K562 (cell line): Measurements from ENCODE around the gene CGN. TPM values are rescaled to one million over a fixed set of nuclear protein-coding genes. Genes with fewer than 3 reads are reported as not detected.

ENCODE experiments used
- ATAC-seq: fragments of 200-7000 bp; cut with Tn5 transposase; 3 replicates; pipeline ENCODE4 v1.9.1; 2020; ENCODE audit warnings: moderate library complexity
- BruUV-seq: library from RNA; stranded (reverse); fragments of 400-500 nt; replicated peaks from 2 replicates; lab custom pipeline; 2021; lab: Mats Ljungman, UMichigan
- CTCF ChIA-PET: fragments of 300-600 bp; formaldehyde crosslinking; extraction: SDS; loops from one replicate; lab custom pipeline; 2021; ENCODE audit warnings: low intra/inter-chr PET ratio; lab: Yijun Ruan, JAX
- POLR2A ChIA-PET: fragments of 300-600, 350-650 bp; sonication (Branson Sonifier 250); formaldehyde crosslinking; extraction: SDS; loops from one replicate; lab custom pipeline; 2021; ENCODE audit warnings: antibody characterized with exemption, inconsistent platforms; lab: Yijun Ruan, JAX
- DNase-seq, 4 experiments: peaks; one replicate each; pipeline versions ENCODE4 v3.0.0 to v3.0.0-alpha.2; 2011 to 2018; ENCODE audit warnings: low spot score in 3 of 4, mixed read lengths in 3 of 4; ENCODE audit errors: extremely low read depth in 1 of 4
- FAIRE-seq: peaks from 2 replicates; lab custom pipeline; 2011; peaks lifted over from hg19 to GRCh38; lab: Jason Lieb, UNC
- H2AFZ ChIP-seq: 2 replicates; pipeline ENCODE4 v1.6.0; 2011; ENCODE audit warnings: low read depth, low read length, control low read depth, inconsistent platforms
- H3K27ac ChIP-seq: fragments of 200-600 bp; 3 replicates; pipeline ENCODE4 v1.8.0; 2011; ENCODE audit warnings: low read depth, mild to moderate bottlenecking, control low read depth, inconsistent platforms, low read length, moderate library complexity, mixed read lengths; ENCODE audit errors: extremely low read depth
- H3K27me3 ChIP-seq, 2 experiments: fragments of 300-600 bp in 1 of 2; 2 replicates in 1 of 2; 3 replicates in 1 of 2; pipeline versions ENCODE4 v1.6.0 to v1.8.0; 2011; ENCODE audit warnings: inconsistent platforms in 2 of 2, low read length in 2 of 2, mild to moderate bottlenecking in 1 of 2, mixed read lengths in 1 of 2, moderate library complexity in 1 of 2; ENCODE audit not compliant: control insufficient read depth in 2 of 2, insufficient read depth in 2 of 2
- H3K36me3 ChIP-seq: fragments of 300-600 bp; 3 replicates; pipeline ENCODE4 v1.8.0; 2011; ENCODE audit warnings: mild to moderate bottlenecking, low read length, inconsistent platforms; ENCODE audit not compliant: control insufficient read depth, insufficient read depth
- H3K4me1 ChIP-seq, 2 experiments: fragments of 200-600 bp in 1 of 2; replicated peaks in 1 of 2; 2 replicates in 1 of 2; 3 replicates in 1 of 2; pipeline versions ENCODE4 v1.5.1 to v1.8.0; 2011; ENCODE audit warnings: inconsistent platforms in 2 of 2, low read length in 2 of 2, mild to moderate bottlenecking in 1 of 2, mixed read lengths in 1 of 2, moderate library complexity in 1 of 2; ENCODE audit not compliant: control insufficient read depth in 2 of 2, insufficient read depth in 2 of 2
- H3K4me2 ChIP-seq: 2 replicates; pipeline ENCODE4 v1.6.1; 2011; ENCODE audit warnings: low read length, control low read depth, inconsistent platforms, mixed read lengths; ENCODE audit not compliant: insufficient read depth
- H3K4me3 ChIP-seq: fragments of 200-600 bp; sonication (generic), shearing (Covaris generic); 2 replicates; pipeline ENCODE4 v1.5.1; 2016; ENCODE audit warnings: control low read depth, inconsistent platforms
- H3K79me2 ChIP-seq: fragments of 200-600 bp; 3 replicates; pipeline ENCODE4 v1.8.0; 2011; ENCODE audit warnings: low read length, inconsistent platforms; ENCODE audit not compliant: control insufficient read depth, insufficient read depth
- H3K9ac ChIP-seq, 2 experiments: 2 replicates each; pipeline versions ENCODE4 v1.6.0 to v1.6.1; 2011; ENCODE audit warnings: low read depth in 2 of 2, low read length in 2 of 2, control low read depth in 1 of 2, inconsistent platforms in 1 of 2, mild to moderate bottlenecking in 1 of 2, mixed read lengths in 1 of 2; ENCODE audit not compliant: insufficient read depth in 1 of 2
- H3K9me1 ChIP-seq: one replicate; pipeline ENCODE4 v1.6.0; 2011; ENCODE audit warnings: inconsistent platforms, mild to moderate bottlenecking, low read length, moderate library complexity; ENCODE audit not compliant: control insufficient read depth, insufficient read depth
- H3K9me3 ChIP-seq: replicated peaks from 2 replicates; pipeline ENCODE4 v1.5.1; 2011; ENCODE audit warnings: low read depth, low read length, inconsistent platforms; ENCODE audit not compliant: control insufficient read depth, insufficient read depth
- H4K20me1 ChIP-seq: replicated peaks from 2 replicates; pipeline ENCODE4 v1.6.1; 2011; ENCODE audit warnings: low read length, inconsistent platforms, mixed read lengths; ENCODE audit not compliant: control insufficient read depth, insufficient read depth
- CHD1 ChIP-seq: fragments of 200-600 bp; sonication (generic); IDR thresholded peaks from one replicate; pipeline ENCODE4 v1.6.1; 2012; ENCODE audit warnings: mild to moderate bottlenecking, moderate library complexity, low read length, inconsistent platforms
- DMBX1 ChIP-seq: fragments of 250-450 bp; sonication (Bioruptor Pico); IDR thresholded peaks from 2 replicates; pipeline ENCODE4 v1.8.0; 2022; ENCODE audit warnings: inconsistent platforms, mild to moderate bottlenecking, moderate library complexity, borderline replicate concordance
- FOXJ2 ChIP-seq: fragments of 200-800 bp; sonication (Bioruptor generic); IDR thresholded peaks from 2 replicates; pipeline ENCODE4 v1.6.1; 2016; ENCODE audit warnings: missing genetic modification characterization, missing compliant biosample characterization
- FOXK1 ChIP-seq: sonication (generic); formaldehyde crosslinking; IDR thresholded peaks from 2 replicates; pipeline ENCODE4 v1.8.0; 2022; ENCODE audit warnings: missing genetic modification reagents, mild to moderate bottlenecking, borderline replicate concordance
- GTF2E2 ChIP-seq: fragments of 200-800 bp; sonication (Bioruptor generic); IDR thresholded peaks from 2 replicates; pipeline ENCODE4 v1.6.1; 2016; ENCODE audit warnings: missing genetic modification characterization, missing compliant biosample characterization
- ILF3 ChIP-seq: fragments of 450-650 bp; IDR thresholded peaks from 2 replicates; pipeline ENCODE4 v1.6.1; 2018; ENCODE audit warnings: antibody characterized with exemption, mild to moderate bottlenecking, moderate library complexity, borderline replicate concordance
- MCM5 ChIP-seq: fragments of 450-650 bp; IDR thresholded peaks from 2 replicates; pipeline ENCODE4 v1.6.1; 2016; ENCODE audit warnings: low read depth
- NCOA2 ChIP-seq, 2 experiments: fragments of 450-650 bp; IDR thresholded peaks; 2 replicates each; pipeline ENCODE4 v1.6.1; 2018; ENCODE audit warnings: mild to moderate bottlenecking in 2 of 2, moderate library complexity in 1 of 2; ENCODE audit not compliant: partially characterized antibody in 2 of 2
- RBM22 ChIP-seq: fragments of 200-400 bp; formaldehyde crosslinking; IDR thresholded peaks from 2 replicates; pipeline ENCODE4 v1.6.1; 2018; ENCODE audit warnings: low read length, low read depth; ENCODE audit not compliant: poor library complexity, severe bottlenecking
- SIX5 ChIP-seq, 2 experiments: IDR thresholded peaks; 2 replicates each; pipeline ENCODE4 v1.6.1; 2011; ENCODE audit warnings: low read length in 2 of 2, borderline replicate concordance in 1 of 2, low read depth in 1 of 2, mild to moderate bottlenecking in 1 of 2, moderate library complexity in 1 of 2; ENCODE audit not compliant: insufficient read depth in 1 of 2
- SP1 ChIP-seq: sonication (generic); formaldehyde crosslinking; IDR thresholded peaks from 2 replicates; pipeline ENCODE4 v1.8.1; 2022; ENCODE audit warnings: mild to moderate bottlenecking, missing genetic modification reagents
- ZBTB2 ChIP-seq: fragments of 450-650 bp; IDR thresholded peaks from 2 replicates; pipeline ENCODE4 v1.6.1; 2016; ENCODE audit warnings: antibody characterized with exemption
- ZNF121 ChIP-seq: sonication (generic); formaldehyde crosslinking; conservative IDR thresholded peaks from 2 replicates; pipeline ENCODE4 v1.8.0; 2022; ENCODE audit warnings: missing genetic modification reagents
- ZNF184 ChIP-seq: sonication (generic); formaldehyde crosslinking; IDR thresholded peaks from 2 replicates; pipeline ENCODE4 v1.5.0; 2020; ENCODE audit warnings: missing genetic modification reagents
- ZNF212 ChIP-seq: fragments of 450-650 bp; formaldehyde crosslinking; IDR thresholded peaks from 2 replicates; pipeline ENCODE4 v1.4.0; 2020; ENCODE audit warnings: mild to moderate bottlenecking
- ZNF695 ChIP-seq: fragments of 450-650 bp; formaldehyde crosslinking; IDR thresholded peaks from 2 replicates; pipeline ENCODE4 v1.4.0; 2020; ENCODE audit warnings: mild to moderate bottlenecking, moderate library complexity
- WGBS: fragments of 100-300 bp; shearing (Covaris generic); methylation state at CpG from one replicate; pipeline ENCODE4 v1.1.6; 2016; ENCODE audit warnings: low coverage, mixed read lengths; ENCODE audit not compliant: insufficient coverage; ENCODE audit errors: missing lambda C conversion rate; 5-methylcytosine and 5-hydroxymethylcytosine counted together
- in situ Hi-C: fragments of 300-500 bp; cut with MboI; formaldehyde crosslinking; loops from 4 replicates; pipeline ENCODE4 v1.15.0; 2018; ENCODE audit warnings: inconsistent platforms, mixed read lengths
- intact Hi-C: fragments of 100-400 bp; cut with micrococcal nuclease; formaldehyde crosslinking; loops from 2 replicates; pipeline ENCODE4 v1.14.2; 2022
- polyA plus RNA-seq, 8 experiments: library from polyadenylated mRNA; depleted of rRNA in 4 of 8; stranded (reverse) in 5 of 8; unstranded in 3 of 8; fragments of >200 nt; fragmentation: Nextera tagmentation in 2 of 8; fragmentation: Illumina TruSeq in 1 of 8; extraction: Ambion mirVana in 2 of 8; extraction: Trizol in 1 of 8; gene quantifications; 2 replicates each; pipeline versions ENCODE4 v1.2.1 to v1.2.3, GENCODE V29; 2011 to 2014; ENCODE audit warnings: inconsistent platforms in 1 of 8, missing spikeins in 1 of 8
- total RNA-seq, 7 experiments: library from RNA; depleted of rRNA in 6 of 7; stranded (reverse); fragments of >200 nt in 6 of 7; fragmentation: Illumina TruSeq in 2 of 7; extraction: Trizol in 2 of 7; gene quantifications; 2 replicates each; pipeline versions ENCODE4 v1.2.1 to v1.2.3, GENCODE V29; 2011 to 2021; ENCODE audit warnings: low replicate concordance in 1 of 7
- TF ChIP-seq, protein P1 (sequence below): sonication (generic); formaldehyde crosslinking; IDR thresholded peaks from 2 replicates; pipeline ENCODE4 v1.8.0; 2022; ENCODE audit warnings: missing genetic modification reagents, mild to moderate bottlenecking, borderline replicate concordance

The CGN gene
- total and polyA plus RNA-seq, 9 of the 15 experiments (the other 6 are each of a cell fraction or from before 2014, with no cell fraction given): 0.03 to 1.4 (median 0.14) TPM; not detected in 2

DNA sequence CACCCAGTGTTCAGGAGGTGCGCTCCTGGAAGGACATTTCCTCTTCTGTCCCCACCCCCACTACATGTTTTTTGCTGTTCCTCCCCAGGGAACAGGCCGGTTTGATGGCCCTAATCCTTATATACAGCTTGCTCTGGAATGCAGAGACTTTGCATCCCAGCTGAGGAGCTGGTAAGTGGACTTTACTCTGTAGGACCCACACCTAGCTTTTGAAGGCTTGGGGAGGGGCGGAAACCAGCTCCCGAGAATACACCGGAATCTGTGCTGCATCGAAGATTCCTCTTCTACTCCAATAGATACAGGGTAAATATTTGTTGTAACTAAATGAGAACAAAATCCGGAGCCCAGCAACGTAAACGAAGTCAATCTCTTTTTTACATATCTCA, 1.2 kb upstream of the CGN start (continued):
- TF ChIP-seq NCOA2 (IDR thresholded peaks at IDR 0.05; ENCODE audit: partially characterized antibody in 2 of 2): no peak
- TF ChIP-seq RBM22: no peak

DNA sequence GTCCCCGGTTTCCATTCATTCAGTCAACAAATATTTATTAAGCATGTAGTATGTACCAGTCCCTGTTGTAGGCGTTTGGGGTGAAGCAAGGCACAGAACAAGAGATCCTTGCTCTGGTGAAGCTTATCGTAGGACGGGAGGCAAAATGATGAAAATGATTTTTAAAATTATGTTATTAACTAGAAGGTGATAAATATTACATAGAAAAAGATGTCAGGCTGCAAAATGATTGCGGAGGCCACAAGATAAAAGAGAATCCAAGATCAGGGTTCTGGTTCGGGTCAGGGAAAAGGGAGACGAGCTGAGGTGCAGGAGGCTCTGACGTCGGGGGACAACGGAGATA, 602 bp upstream of the CGN start:
- no peak overlapping the region for H3K27ac ChIP-seq
- DNase-seq: no peak
- TF ChIP-seq MCM5: no peak
- TF ChIP-seq CHD1: no peak
- no peak for TF ChIP-seq DMBX1 (CRISPR knock-in tag)
- TF ChIP-seq ZNF121 (CRISPR knock-in tag): no peak
- no peak for TF ChIP-seq FOXJ2 (tag)
- TF ChIP-seq ZNF184 (CRISPR knock-in tag): no peak
- TF ChIP-seq FOXK1 (CRISPR knock-in tag): no peak
- no peak for TF ChIP-seq ZNF212
- TF ChIP-seq GTF2E2 (tag): no peak
- TF ChIP-seq ILF3: no peak
- TF ChIP-seq ZBTB2: no peak
- no peak for TF ChIP-seq SIX5 (IDR thresholded peaks at IDR 0.05; ENCODE audit: borderline replicate concordance in 1 of 2, insufficient read depth in 1 of 2, low read depth in 1 of 2, low read length in 2 of 2)
- TF ChIP-seq, protein P1, sequence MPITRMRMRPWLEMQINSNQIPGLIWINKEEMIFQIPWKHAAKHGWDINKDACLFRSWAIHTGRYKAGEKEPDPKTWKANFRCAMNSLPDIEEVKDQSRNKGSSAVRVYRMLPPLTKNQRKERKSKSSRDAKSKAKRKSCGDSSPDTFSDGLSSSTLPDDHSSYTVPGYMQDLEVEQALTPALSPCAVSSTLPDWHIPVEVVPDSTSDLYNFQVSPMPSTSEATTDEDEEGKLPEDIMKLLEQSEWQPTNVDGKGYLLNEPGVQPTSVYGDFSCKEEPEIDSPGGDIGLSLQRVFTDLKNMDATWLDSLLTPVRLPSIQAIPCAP (CRISPR knock-in tag): no peak
- TF ChIP-seq SP1 (CRISPR knock-in tag): no peak
- no peak for TF ChIP-seq ZNF695 (CRISPR knock-in tag)
- TF ChIP-seq, all 486 proteins: peak for 0
- 17% methylated on average over 10 of the region's 10 CpGs for WGBS
- intact Hi-C loops (no loop called here), in situ Hi-C loops (no loop called here)
- H3K9ac ChIP-seq: peak overlapping the region in 1 of 2 experiments; percentile 64; a peak in 1 of 4 replicates
- H3K4me3 ChIP-seq: no peak overlapping the region
- H3K27me3 ChIP-seq: peaks cover 5 to 32% of the 10 kb centered on the region in 2 experiments; a peak in 3 of 5 replicates
- no peaks in the 10 kb centered on the region for H3K79me2 ChIP-seq
- no peaks in the 10 kb centered on the region for H3K9me3 ChIP-seq
- POLR2A ChIA-PET: interaction anchor here (0.6 to 1.2 kb wide), 5 partner anchors 30 to 412 kb away, joined by 3 to 5 read pairs (median 3); no protein-coding TSS in a partner anchor
- no peaks in the 10 kb centered on the region for H3K9me1 ChIP-seq
- peak; percentile 67 for FAIRE-seq
- no peaks in the 10 kb centered on the region for H3K36me3 ChIP-seq
- H4K20me1 ChIP-seq: no peaks in the 10 kb centered on the region; the same call in 1 of the 2 replicates
- H3K4me2 ChIP-seq: peak overlapping the region; percentile 54
- H3K4me1 ChIP-seq: peaks cover 8 to 19% of the 10 kb centered on the region in 2 experiments; a peak in 3 of 5 replicates
- no peak for ATAC-seq
- peak overlapping the region; percentile 76 for H2AFZ ChIP-seq
- no TSS peak for BruUV-seq
- CTCF ChIA-PET: no interaction called here
